IMR-90 (cell line): ENCODE measurements around the gene KRT86. TPM values are rescaled to one million over a fixed set of nuclear protein-coding genes. Genes with fewer than 3 reads are reported as not detected.

ENCODE experiments used
- ATAC-seq: fragments of 200-7000 bp; cut with Tn5 transposase; 2 replicates; pipeline ENCODE4 v1.9.1; 2020; ENCODE audit warnings: low read depth, mild to moderate bottlenecking, moderate library complexity
- BruUV-seq: library from RNA; stranded (reverse); fragments of 400-500 nt; replicated peaks from 2 replicates; lab custom pipeline; 2021; lab: Mats Ljungman, UMichigan
- CTCF ChIA-PET: fragments of 300-600 bp; formaldehyde crosslinking; extraction: SDS; loops from one replicate; lab custom pipeline; 2021; ENCODE audit warnings: antibody characterized with exemption; lab: Yijun Ruan, JAX
- POLR2A ChIA-PET: fragments of 300-600 bp; sonication (Branson Sonifier 250); formaldehyde crosslinking; loops from one replicate; lab custom pipeline; 2022; ENCODE audit warnings: antibody characterized with exemption; ENCODE audit not compliant: unreplicated experiment; lab: Charles Lee
- DNase-seq: peaks from one replicate; pipeline ENCODE4 v3.0.0; 2013
- H2AFZ ChIP-seq: replicated peaks from 2 replicates; pipeline ENCODE3; 2013; ENCODE audit warnings: low read length, mild to moderate bottlenecking; ENCODE audit not compliant: poor library complexity
- H2AK5ac ChIP-seq: 2 replicates; pipeline ENCODE4 v1.6.1; 2013; ENCODE audit warnings: low read depth, low read length, inconsistent platforms
- H2AK9ac ChIP-seq: replicated peaks from 2 replicates; pipeline ENCODE3; 2013; ENCODE audit warnings: mild to moderate bottlenecking, low read depth, low read length, moderate library complexity; ENCODE audit not compliant: poor library complexity
- H2BK120ac ChIP-seq: 2 replicates; pipeline ENCODE4 v1.6.1; 2013; ENCODE audit warnings: low read depth, low read length, inconsistent platforms
- H2BK15ac ChIP-seq: 3 replicates; pipeline ENCODE4 v1.6.1; 2013; ENCODE audit warnings: low read depth, low read length, inconsistent platforms
- H2BK20ac ChIP-seq: 2 replicates; pipeline ENCODE4 v1.6.1; 2013; ENCODE audit warnings: low read depth, mild to moderate bottlenecking, inconsistent platforms, low read length, moderate library complexity
- H2BK5ac ChIP-seq: 2 replicates; pipeline ENCODE4 v1.6.1; 2013; ENCODE audit warnings: mild to moderate bottlenecking, low read depth, low read length, inconsistent platforms; ENCODE audit not compliant: poor library complexity, severe bottlenecking
- H3K14ac ChIP-seq: replicated peaks from 2 replicates; pipeline ENCODE4 v1.6.1; 2013; ENCODE audit warnings: low read depth, low read length, inconsistent platforms
- H3K18ac ChIP-seq: 2 replicates; pipeline ENCODE4 v1.6.1; 2013; ENCODE audit warnings: low read depth, low read length, control low read depth
- H3K23ac ChIP-seq: 2 replicates; pipeline ENCODE4 v1.6.1; 2013; ENCODE audit warnings: low read depth, low read length, inconsistent platforms
- H3K27ac ChIP-seq: 2 replicates; pipeline ENCODE4 v1.5.1; 2013; ENCODE audit warnings: mild to moderate bottlenecking, control low read depth, low read length; ENCODE audit not compliant: insufficient read depth
- H3K27me3 ChIP-seq: 2 replicates; pipeline ENCODE4 v1.6.1; 2013; ENCODE audit warnings: low read length; ENCODE audit not compliant: control insufficient read depth, insufficient read depth
- H3K36me3 ChIP-seq: 2 replicates; pipeline ENCODE4 v1.6.1; 2013; ENCODE audit warnings: low read length, mixed read lengths; ENCODE audit not compliant: control insufficient read depth, insufficient read depth
- H3K4ac ChIP-seq: 2 replicates; pipeline ENCODE4 v1.6.1; 2013; ENCODE audit warnings: low read depth, low read length, inconsistent platforms
- H3K4me1 ChIP-seq: 2 replicates; pipeline ENCODE4 v1.6.1; 2013; ENCODE audit warnings: low read length, mixed read lengths; ENCODE audit not compliant: control insufficient read depth, insufficient read depth
- H3K4me2 ChIP-seq: 2 replicates; pipeline ENCODE4 v1.6.1; 2013; ENCODE audit warnings: low read depth, mild to moderate bottlenecking, control low read depth, low read length, moderate library complexity
- H3K4me3 ChIP-seq: 2 replicates; pipeline ENCODE4 v1.5.1; 2013; ENCODE audit warnings: low read depth, mild to moderate bottlenecking, control low read depth, low read length, moderate library complexity; ENCODE audit not compliant: insufficient read depth
- H3K56ac ChIP-seq: 2 replicates; pipeline ENCODE4 v1.6.1; 2013; ENCODE audit warnings: low read length, inconsistent platforms; ENCODE audit not compliant: insufficient read depth; ENCODE audit errors: extremely low read depth
- H3K79me1 ChIP-seq, 2 experiments: 2 replicates each; pipeline ENCODE4 v1.6.1; 2013; ENCODE audit warnings: low read length in 2 of 2, inconsistent platforms in 1 of 2, low read depth in 1 of 2
- H3K9ac ChIP-seq: 2 replicates; pipeline ENCODE4 v1.6.1; 2013; ENCODE audit warnings: low read depth, low read length, control low read depth
- H3K9me1 ChIP-seq: 2 replicates; pipeline ENCODE4 v1.6.1; 2013; ENCODE audit warnings: low read length, inconsistent platforms; ENCODE audit not compliant: insufficient read depth
- H3K9me3 ChIP-seq: 2 replicates; pipeline ENCODE4 v1.6.1; 2013; ENCODE audit warnings: low read length; ENCODE audit not compliant: control insufficient read depth, insufficient read depth
- H4K20me1 ChIP-seq: 2 replicates; pipeline ENCODE4 v1.6.1; 2013; ENCODE audit warnings: low read length, inconsistent platforms; ENCODE audit not compliant: insufficient read depth
- H4K5ac ChIP-seq: 2 replicates; pipeline ENCODE4 v1.6.1; 2013; ENCODE audit warnings: mild to moderate bottlenecking, low read depth, low read length, control low read depth
- H4K8ac ChIP-seq, 2 experiments: 2 replicates each; pipeline ENCODE4 v1.6.1; 2013; ENCODE audit warnings: low read depth in 2 of 2, low read length in 2 of 2, control low read depth in 1 of 2, inconsistent platforms in 1 of 2
- H4K91ac ChIP-seq: 2 replicates; pipeline ENCODE4 v1.6.1; 2013; ENCODE audit warnings: low read depth, low read length, inconsistent platforms; ENCODE audit not compliant: insufficient read depth
- BHLHE40 ChIP-seq: fragments of 150-350 bp; IDR thresholded peaks from 2 replicates; pipeline ENCODE4 v1.6.1; 2016; ENCODE audit warnings: mild to moderate bottlenecking, low read depth, low read length
- CHD1 ChIP-seq: IDR thresholded peaks from 2 replicates; pipeline ENCODE4 v1.6.1; 2012; ENCODE audit warnings: low read depth, low read length, improper control_type of control experiment
- CTCF ChIP-seq: conservative IDR thresholded peaks from 2 replicates; pipeline ENCODE4 v1.5.1; 2012; ENCODE audit warnings: mild to moderate bottlenecking, low read depth, low read length, improper control_type of control experiment
- ELK1 ChIP-seq: fragments of 150-350 bp; IDR thresholded peaks from 2 replicates; pipeline ENCODE4 v1.6.1; 2016; ENCODE audit warnings: low read depth, mild to moderate bottlenecking, low read length, moderate library complexity, borderline replicate concordance
- FOS ChIP-seq: fragments of 150-350 bp; IDR thresholded peaks from 2 replicates; pipeline ENCODE4 v1.6.1; 2016; ENCODE audit warnings: low read depth, low read length
- MAFK ChIP-seq: IDR thresholded peaks from 2 replicates; pipeline ENCODE4 v1.6.1; 2012; ENCODE audit warnings: low read depth, low read length, improper control_type of control experiment
- MAZ ChIP-seq: IDR thresholded peaks from 2 replicates; pipeline ENCODE4 v1.6.1; 2012; ENCODE audit warnings: low read depth, mild to moderate bottlenecking, low read length, improper control_type of control experiment, moderate library complexity, borderline replicate concordance
- MXI1 ChIP-seq: IDR thresholded peaks from 2 replicates; pipeline ENCODE4 v1.6.1; 2012; ENCODE audit warnings: low read depth, mild to moderate bottlenecking, low read length, moderate library complexity, borderline replicate concordance
- POLR2A ChIP-seq: IDR thresholded peaks from 2 replicates; pipeline ENCODE4 v1.6.1; 2012; ENCODE audit warnings: mild to moderate bottlenecking, low read depth, low read length
- RAD21 ChIP-seq: IDR thresholded peaks from 2 replicates; pipeline ENCODE4 v1.6.1; 2012; ENCODE audit warnings: low read length, improper control_type of control experiment
- RFX5 ChIP-seq: IDR thresholded peaks from 2 replicates; pipeline ENCODE4 v1.8.0; 2012; ENCODE audit warnings: low read depth, mild to moderate bottlenecking, low read length, moderate library complexity
- SMC3 ChIP-seq: fragments of 150-350 bp; IDR thresholded peaks from 2 replicates; pipeline ENCODE4 v1.6.1; 2016; ENCODE audit warnings: low read depth, mild to moderate bottlenecking, antibody characterized with exemption, low read length, moderate library complexity
- USF2 ChIP-seq: fragments of 150-350 bp; IDR thresholded peaks from 2 replicates; pipeline ENCODE4 v1.6.1; 2017; ENCODE audit warnings: mild to moderate bottlenecking, antibody characterized with exemption, low read length, low read depth
- WGBS, 2 experiments: methylation state at CpG; one replicate each; pipeline versions ENCODE4 v1.1.5 to v1.1.7; 2013; ENCODE audit warnings: missing lambda C conversion rate in 2 of 2; ENCODE audit not compliant: insufficient read length in 1 of 2; ENCODE audit errors: extremely low coverage in 2 of 2; 5-methylcytosine and 5-hydroxymethylcytosine counted together
- dilution Hi-C: fragments of 300-500 bp; cut with HindIII; formaldehyde crosslinking; loops from one replicate; pipeline ENCODE4 v1.14.3; 2018; ENCODE audit warnings: low sequenced_read_pairs; ENCODE audit not compliant: unreplicated experiment
- in situ Hi-C: fragments of 300-500 bp; cut with MboI; formaldehyde crosslinking; loops from 3 replicates; pipeline ENCODE4 v1.14.3; 2019; ENCODE audit warnings: low sequenced_read_pairs, inconsistent platforms, mixed read lengths
- intact Hi-C: fragments of 100-400 bp; cut with micrococcal nuclease; formaldehyde crosslinking; loops from 2 replicates; pipeline ENCODE4 v1.10.0; 2022
- polyA plus RNA-seq, 3 experiments: library from polyadenylated mRNA; depleted of rRNA; stranded (reverse); fragments of >200 nt; gene quantifications; 2 replicates each; pipeline ENCODE4 v1.2.3, GENCODE V29; 2012; ENCODE audit warnings: low replicate concordance in 1 of 3
- total RNA-seq: library from RNA; depleted of rRNA; stranded (reverse); fragments of >200 nt; gene quantifications from 2 replicates; pipeline ENCODE4 v1.2.3, GENCODE V29; 2012

KRT86 gene
- total and polyA plus RNA-seq, 2 of the 4 experiments (the other 2 are of a cell fraction) = not detected

- Histone ChIP-seq H3K9me3 (0 out of 2 replicates have a peak, but pooled peaks cover 2% of the 10 kb centered on the region), H3K18ac (no peak overlapping the region), H3K4me1 (peaks cover 14% of the 10 kb centered on the region), H4K5ac (no peak overlapping the region), H2AK9ac (peak overlapping the region; percentile 26), H4K91ac (no peak overlapping the region), H2AFZ (no peak overlapping the region), H3K4me3 (no peak overlapping the region), H2BK120ac (no peak overlapping the region), H3K14ac (no peak overlapping the region), H3K36me3 (no peaks in the 10 kb centered on the region), H3K79me1 (no peaks in the 10 kb centered on the region), H3K27me3 (peaks cover 6% of the 10 kb centered on the region), H3K27ac (no peak overlapping the region), H3K4me2 (no peak overlapping the region), H3K9me1 (peaks cover 10% of the 10 kb centered on the region), H2BK5ac (no peak overlapping the region), H2AK5ac (peak overlapping the region; percentile 23; the same call in 1 of the 2 replicates), H3K9ac (no peak overlapping the region), H4K20me1 (no peaks in the 10 kb centered on the region), H2BK15ac (no peak overlapping the region), H3K23ac (no peak overlapping the region), H4K8ac (no peak overlapping the region), H3K4ac (no peak overlapping the region), H3K56ac (no peak overlapping the region), H2BK20ac (no peak overlapping the region)
- TF ChIP-seq CTCF = no peak
- no peak for TF ChIP-seq MXI1
- no peak for TF ChIP-seq MAFK
- TF ChIP-seq USF2 = no peak
- no peak for TF ChIP-seq RFX5
- TF ChIP-seq BHLHE40 = no peak
- TF ChIP-seq FOS = no peak
- TF ChIP-seq ELK1 = no peak
- no peak for TF ChIP-seq RAD21
- no peak for TF ChIP-seq SMC3
- no peak for TF ChIP-seq POLR2A
- no peak for TF ChIP-seq CHD1
- TF ChIP-seq MAZ = no peak
- BruUV-seq = no TSS peak
- 96% methylated on average over 3 of the region's 7 CpGs; no CpG with 5 or more reads in 1 of the 2 experiments for WGBS, 2 experiments
- CTCF ChIA-PET = interaction anchor here (0.5 to 2.8 kb wide), 2 partner anchors 15 to 19 kb away, joined by 5 to 11 read pairs; no protein-coding TSS in a partner anchor
- POLR2A ChIA-PET = interaction anchor here (0.6 kb wide), 1 partner anchor 73 kb away, joined by 4 read pairs; no protein-coding TSS in a partner anchor
- in situ Hi-C loops = no loop called here
- no peak for ATAC-seq
- DNase-seq = no peak
- intact Hi-C loops = no loop called here
- dilution Hi-C loops = no loop called here
Observed at GRCh38 chr12:52263761-52264434, 10.5 kb upstream of the KRT86 start.
